ENCODE measurements around the gene PELI2. TPM values are rescaled to one million over a fixed set of nuclear protein-coding genes. Genes with fewer than 3 reads are reported as not detected.
A peak's percentile ranks its signal among the peaks of the same experiment; 100 is the strongest.

Gene PELI2
- total RNA-seq, 1 donor from 2014 or later = 8.9 TPM

DNA sequence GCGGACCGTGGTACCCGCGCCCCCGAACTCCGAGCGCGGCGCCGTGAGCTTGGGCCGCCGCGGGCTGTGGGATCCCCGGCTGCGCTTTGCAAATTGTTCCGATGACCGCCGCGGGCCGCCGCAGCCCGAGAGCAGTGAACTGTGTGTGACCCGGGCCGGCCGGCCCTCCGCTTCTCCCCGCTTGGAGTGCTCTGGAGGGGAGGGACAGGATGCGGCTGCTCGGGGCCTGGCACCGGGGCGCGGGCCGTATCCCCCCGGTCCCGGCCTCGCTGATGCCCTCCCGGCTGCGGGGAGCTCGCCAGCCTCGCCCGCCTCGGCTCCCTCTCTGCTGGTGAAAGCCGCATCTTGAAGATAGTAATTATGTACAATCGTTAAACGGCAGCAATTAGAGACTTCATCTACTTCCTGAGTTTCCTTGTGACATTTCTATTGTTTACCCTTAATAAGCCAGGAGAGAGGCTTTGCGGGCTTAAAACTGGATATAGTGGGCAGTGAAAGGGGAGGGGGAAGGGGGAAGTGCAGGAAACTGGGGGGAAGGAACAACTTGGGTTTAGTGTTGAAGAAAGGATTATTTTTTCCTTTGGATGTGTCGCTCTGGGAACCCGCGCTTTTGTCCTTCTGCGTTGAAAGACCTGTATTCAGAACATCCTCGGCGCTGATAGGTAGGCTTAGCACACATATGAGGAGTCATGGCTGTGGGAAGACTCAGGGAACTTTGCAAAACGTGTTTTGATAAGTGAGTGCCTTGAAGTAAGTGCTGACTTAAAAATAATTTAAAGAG lies 1.2 kb downstream of the PELI2 start:
- DNase-seq (ENCODE audit: low read depth) = peak; percentile 42

DNA sequence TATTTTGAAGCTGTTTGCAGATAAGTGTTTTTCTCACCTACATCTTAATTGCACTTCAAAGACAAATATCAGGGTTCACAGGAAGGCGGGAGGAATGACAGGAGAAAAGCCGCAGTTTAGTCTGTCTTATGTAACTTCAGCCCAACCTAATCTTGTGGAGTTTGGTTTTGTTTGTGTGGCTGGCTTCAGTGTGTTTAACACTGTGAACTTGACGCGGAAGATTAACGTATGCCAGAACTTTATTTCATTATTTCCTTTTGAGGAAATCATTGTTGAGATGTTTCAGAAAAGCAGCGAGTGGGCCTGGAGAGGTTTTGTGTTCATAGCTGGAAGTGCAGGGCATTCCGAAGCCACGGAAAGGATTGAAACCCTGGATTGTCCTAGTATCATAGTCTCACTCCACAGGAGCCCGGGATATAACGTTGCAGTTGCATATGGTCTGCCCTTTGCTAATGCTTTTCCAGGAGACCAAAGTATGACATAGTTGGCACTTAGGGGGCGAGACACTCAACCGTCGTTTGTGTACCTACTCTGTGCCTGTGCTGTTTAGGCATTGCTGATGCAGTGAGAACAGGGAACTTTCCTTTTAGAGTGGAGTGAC lies 2.0 kb downstream of the PELI2 start:
- peak; percentile 40 for DNase-seq (ENCODE audit: low read depth)

DNA sequence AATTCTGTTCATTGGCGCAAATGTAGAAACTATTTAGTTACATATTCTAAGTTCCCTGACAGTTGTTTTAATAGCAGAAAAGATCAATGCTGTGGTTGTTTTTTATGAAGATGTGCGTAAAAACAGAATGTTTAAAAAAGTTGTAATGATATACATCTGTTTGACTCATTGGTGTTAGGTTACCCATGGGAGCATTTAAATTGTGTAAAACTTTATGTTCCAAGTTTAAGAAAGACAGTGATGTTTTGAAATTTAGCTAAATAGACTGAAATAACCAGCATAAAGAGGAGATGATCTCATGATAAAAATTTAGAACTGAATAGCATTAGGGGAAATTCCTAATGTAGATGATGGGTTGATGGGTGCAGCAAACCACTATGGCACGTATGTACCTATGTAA lies 3.6 kb downstream of the PELI2 start:
- DNase-seq (ENCODE audit: low read depth) = no peak

DNA sequence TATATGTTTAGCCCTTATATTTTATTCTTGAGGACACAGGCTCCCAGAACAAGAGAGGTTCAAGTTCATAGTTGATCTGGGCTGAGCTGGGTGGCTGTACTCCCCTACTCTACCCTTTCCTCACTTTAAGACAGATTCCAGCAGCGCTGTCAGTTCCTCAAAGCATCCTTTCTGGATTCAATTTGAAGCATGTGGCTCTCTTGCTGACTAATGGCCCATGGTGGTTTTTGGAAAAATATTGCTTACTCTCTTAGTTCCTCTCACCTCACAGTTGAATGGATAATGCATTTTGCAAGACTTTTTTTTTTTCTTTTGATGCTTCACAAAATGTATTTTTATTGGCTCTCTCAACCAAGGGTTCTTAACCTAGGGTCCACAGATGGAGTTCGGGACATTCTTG lies 4.1 kb downstream of the PELI2 start:
- DNase-seq (ENCODE audit: low read depth) = no peak

DNA sequence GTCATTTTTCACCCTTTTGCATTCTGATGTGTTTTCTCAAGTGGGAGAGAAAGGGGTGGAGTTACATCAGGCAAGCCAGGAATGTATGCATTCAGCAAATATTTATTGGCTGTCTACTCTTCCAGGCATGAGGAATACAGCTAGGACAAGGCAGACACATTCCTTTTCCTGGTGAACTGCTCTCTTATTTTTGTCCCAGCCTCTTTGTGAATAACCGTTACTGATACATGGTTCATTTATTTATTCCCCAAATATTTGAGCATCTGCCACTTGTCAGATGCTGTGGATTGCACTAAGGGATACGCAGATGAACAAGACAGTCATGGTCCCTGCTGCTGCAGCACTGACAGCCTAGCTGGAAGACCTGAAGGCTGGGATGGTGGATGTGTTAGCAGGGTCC lies 6.1 kb downstream of the PELI2 start:
- DNase-seq (ENCODE audit: low read depth) = no peak

DNA sequence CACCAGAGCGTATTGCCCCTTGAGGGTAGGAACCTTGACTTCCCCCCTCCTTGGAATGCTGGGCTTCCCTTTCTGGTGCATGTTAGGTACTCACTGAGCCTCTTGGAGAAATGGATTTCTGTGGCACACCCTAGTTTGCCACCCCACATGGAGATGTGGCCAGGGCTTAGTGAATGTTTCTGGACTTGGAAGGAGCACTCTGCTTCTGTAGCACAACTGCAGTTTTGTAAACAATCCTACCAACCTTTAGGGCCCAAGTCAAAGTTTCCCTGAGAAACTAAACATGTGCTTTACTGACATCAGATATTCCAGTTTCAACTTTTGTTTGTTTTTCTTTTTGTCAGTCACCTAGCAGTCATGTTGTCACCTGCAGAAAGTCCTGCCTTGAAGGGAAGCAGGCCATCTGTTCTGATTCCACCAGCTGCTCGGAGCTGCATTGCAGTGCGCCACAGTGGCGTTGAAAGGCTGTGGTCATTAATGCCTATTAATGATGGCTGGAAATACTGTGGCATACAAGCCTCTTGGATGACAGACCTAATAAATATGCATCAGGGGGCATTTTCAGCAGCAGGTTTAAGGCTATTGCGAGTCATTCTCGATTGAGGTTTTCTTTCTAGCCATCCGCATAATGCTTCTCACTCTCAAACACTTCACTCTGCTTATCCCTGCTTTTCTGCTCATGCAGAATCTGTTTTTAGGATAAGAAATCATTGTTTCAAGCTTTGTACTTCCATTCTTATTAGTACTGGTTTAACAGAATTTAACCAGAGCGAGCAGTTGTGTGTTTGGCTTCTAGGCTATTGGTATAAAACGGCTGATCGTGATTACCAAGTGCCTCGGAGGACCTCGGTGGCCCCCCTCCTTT lies 7.8 kb downstream of the PELI2 start:
- peak; percentile 37 for DNase-seq (ENCODE audit: low read depth)

DNA sequence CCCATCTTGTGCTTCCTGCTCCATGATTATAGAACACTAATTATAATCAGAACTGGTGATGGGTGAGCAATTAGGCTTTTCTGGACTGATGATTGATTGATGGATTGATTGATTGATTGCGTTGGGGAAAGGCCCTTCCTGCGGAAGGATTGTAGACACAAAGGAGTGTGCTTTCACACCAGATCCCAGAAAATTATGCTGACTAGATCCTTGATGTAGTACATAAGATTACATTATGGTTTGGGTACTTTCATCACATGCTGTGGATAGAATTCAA lies 8.4 kb downstream of the PELI2 start:
- no peak for DNase-seq (ENCODE audit: low read depth)

DNA sequence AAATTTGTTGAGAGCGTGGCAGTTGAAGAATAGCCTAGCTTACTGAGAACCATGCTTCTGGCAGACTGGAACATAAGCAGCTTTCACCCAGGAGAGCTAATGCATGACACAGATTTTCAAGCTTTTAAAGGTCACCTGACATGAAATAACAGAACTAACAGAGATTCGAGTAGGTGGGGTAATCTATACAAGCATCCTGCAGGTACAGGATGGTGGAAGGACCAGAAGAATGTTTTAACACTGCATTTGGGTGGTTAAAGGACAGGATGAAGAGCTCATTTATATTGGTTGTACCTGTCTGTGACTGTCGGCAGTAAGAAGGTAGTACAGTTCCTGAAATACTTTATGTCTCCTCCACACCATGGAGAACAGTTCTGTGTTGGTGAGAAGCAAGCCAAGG lies 8.9 kb downstream of the PELI2 start:
- no peak for DNase-seq (ENCODE audit: low read depth)

DNA sequence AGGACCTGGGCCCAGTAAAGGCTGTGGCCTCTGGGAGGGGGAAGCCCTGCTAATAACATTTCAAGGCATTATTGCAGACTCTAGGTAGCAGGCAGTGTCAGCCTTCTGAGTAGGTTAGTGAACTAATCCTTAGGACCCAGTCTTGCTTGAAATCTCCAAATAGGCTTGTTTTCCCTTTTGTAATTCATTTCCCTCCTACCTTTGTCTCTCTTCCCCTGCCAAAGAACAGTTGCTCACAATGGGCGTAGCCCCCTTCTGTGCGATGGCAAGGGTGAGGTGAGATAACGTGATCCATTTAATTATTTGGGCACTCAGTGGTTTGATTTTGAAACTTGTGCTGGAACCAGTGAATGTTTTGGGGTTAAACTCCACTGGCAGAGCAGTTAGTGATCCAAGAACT lies 10.9 kb downstream of the PELI2 start:
- DNase-seq (ENCODE audit: low read depth) = no peak

DNA sequence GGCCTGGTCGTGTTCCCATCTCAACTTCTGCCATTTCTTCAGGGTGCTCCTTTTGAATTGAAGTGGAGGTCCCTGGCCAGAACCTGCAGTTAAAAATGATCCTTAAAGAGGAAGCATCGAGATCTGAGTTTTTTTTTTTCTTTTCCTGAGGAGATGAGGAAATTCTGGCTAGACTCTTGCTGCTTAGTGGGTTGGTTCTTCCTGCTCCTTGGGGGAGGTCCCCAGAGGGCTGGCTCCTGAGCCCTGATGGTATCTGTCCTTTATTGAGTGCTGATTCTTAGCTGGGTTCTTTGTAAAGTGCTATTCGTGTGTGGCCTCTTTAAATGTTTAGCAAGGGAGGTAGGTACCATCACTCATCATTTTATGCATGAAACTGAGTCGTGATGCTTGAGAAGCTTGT lies 11.7 kb downstream of the PELI2 start:
- no peak for DNase-seq (ENCODE audit: low read depth)

DNA sequence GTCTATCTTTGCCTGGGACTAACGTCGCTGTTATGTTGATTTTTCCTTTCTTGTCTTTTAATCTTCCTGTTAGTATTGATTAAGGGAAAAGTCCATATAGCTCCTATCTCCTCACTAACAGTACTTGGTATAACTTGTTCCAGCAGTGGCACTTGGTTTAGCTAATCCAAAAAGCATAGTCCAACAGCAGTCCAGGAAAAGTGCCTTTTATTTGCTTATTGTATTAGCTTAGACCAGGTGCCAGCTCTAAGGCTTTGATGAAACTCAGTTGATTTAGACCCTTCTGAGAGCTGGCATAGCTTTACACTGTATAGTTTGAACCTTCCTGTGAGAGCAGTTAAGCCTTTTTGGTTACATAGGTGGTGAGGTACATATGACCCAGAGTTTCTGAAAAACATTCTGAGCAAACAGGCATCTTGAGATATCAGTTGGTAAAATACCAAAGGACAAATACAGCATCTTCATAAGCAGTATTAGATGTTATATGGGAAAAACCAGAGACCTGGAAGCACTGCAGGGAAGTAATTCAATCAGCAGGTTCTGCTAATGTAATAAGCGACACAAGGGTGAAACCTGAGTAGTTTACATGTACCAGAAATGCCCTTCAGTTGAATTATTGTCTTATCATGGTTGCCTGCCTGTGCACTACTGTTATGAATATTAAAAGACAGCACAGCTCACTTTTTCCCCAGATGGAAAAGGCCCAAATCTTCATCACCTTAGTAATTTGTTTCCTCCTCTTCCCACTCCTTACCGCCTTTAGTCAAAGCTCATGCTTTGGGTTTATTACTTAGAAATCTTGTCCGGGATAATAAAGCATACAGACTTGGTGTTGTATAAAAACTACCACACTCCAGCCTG lies 13.0 kb downstream of the PELI2 start:
- DNase-seq (ENCODE audit: low read depth) = no peak

DNA sequence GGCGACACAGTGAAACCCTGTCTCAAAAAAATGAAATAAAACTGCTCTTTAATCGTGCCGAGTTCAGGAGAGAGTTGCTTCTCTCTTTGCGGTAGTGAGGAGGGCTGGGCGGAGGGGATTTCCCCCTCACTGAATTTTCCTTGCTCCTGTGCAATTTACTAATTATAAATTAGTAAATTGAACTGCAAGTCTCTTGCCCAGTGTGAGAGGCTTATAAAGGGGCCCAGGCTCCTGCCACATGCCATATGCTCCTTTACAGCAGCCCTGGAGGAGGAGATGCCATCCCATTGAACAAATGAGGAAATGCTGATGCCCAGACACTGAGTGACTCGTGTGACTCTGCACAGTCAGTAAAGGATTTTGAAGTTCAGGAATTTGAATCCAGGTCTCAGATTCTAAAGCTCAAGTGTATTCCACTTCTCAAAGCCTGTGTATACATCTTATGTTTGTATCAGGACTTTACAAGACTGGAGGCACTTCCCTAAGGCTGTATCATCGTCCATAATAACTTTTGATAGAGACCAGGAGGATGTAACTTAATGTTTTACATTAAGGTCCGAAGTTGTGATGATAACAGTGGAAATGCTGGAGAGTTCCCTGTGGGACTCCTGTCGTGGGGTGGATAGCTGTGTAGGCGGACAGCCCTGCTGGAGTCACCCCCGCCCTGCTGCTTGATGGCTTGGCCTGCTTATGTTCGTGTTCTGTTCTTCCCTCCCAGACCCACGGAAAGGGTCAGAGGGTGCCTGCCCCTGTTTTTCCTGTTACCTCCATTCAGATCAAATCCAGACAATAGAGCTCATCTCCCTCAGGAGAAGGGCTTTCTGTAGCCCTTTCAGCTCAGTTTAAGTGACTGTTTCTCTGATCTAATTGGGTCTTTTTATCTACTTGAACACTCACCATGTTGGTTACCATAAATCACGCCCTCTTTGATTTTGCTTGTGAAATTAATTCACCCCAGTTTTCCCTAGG lies 13.9 kb downstream of the PELI2 start:
- no peak for DNase-seq (ENCODE audit: low read depth)

DNA sequence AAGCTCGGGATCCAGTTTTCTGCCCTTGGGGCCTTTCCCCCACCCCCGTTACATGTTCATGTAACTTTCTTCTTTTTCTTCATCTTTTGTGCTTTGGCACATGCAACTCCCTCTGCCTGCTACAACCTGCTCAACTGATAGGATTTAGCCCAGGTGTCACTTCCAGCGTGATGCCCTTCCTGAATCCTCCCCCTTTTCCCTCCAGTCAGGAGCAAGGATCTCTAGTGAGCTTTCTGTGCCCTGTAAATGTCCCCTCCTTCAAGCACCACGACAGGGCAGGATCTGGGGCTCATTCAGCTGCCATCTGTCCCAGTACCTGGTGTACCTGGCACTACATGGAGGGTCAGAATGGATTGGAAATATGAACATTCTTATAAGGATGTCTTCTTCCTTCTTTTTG lies 15.3 kb downstream of the PELI2 start:
- no peak for DNase-seq (ENCODE audit: low read depth)

DNA sequence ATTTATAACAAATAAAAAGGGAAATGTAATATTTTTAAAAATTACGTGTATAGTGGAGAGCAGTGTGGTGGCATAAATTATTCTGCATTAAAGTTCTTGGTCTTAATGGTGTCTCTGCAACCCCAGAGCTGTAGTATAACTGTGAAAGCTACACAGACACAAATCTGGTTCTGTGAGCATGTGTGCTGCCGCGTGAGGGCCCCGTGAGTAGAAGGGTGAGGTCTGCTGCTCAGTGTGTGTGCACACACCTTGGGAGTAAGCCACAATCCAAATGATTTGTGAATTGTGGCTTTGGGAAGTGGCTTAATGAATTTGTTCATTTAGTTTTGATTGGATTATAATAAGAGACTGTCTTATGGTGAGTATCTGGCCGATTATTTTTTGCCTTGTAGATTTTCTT lies 16.8 kb downstream of the PELI2 start:
- DNase-seq (ENCODE audit: low read depth) = no peak

DNA sequence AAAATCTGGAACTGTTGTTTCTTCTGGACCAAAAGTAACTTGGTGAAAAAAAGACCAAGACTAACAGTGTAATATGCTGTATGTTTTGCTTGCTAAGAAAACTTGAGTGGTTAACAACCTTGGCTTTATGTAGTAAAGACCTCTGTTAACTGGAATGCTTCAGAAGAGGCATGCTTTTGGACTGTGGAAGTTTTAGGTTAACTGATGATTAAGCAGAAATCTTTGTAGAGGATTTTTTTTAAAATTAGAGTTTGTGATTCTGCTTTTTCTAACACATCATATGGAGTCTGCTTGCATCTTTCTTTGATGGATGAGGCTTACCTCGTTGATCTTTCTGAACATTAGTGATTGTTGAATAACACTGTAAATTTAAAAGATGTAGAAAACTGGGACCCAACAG lies 17.5 kb downstream of the PELI2 start:
- DNase-seq (ENCODE audit: low read depth) = no peak

DNA sequence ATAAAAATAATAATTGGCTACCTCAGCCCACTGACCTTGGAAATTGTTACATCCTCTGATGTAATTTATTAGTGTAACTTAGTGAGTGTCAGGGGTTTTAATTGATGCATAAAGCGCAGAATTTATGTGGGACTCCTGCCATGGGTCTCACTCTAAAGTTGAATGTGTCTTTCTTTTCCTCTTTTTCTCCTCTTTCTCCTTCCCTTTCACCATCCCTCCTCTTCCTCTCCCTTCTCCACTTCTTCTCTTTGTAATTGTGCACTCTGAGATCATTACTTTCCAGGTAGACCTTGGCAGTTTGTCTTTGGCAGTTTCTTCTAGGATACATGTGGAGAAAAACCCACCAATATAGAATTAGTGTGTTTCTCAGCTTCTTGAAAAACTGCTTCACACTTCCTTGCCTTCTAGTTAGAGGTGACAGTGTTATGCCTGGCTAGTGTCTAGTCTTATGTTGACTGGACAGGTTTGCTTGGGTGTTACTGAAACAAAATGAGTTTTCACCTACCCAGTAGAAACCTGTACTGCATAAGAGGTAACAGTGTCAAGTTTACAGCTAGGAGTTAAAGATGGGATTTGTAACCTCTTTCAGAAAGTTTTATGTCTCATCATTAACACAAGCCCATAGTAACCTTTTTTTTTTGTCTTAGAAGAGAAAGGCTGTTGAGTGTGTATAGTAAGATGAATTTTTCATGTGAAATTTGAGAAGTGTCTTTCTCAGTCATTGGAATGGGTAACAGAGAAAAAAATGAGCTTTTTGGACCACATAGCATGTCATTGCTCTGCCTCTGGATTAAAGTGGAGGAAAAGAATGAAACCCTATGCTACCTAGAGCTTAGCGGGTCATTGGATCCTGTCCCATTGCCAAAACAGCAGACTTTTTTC lies 18.6 kb downstream of the PELI2 start:
- DNase-seq (ENCODE audit: low read depth) = no peak

DNA sequence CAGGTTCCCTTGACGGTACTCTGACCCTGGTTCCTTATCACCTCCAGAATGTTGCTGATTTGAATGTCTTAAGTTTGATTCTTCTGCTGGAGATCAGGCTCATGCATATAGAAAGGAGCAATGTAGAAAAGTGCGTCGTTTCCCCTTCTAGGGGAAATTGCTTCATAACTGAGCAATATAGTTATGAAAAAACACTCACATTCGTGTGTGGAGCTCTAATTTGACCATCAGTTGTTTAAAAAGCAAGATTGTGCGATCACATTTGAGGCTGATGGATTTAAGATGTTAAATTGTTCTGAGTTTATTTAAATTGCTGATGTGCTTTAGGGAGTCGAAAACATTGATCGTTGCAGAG lies 19.2 kb downstream of the PELI2 start:
- DNase-seq (ENCODE audit: low read depth) = no peak

DNA sequence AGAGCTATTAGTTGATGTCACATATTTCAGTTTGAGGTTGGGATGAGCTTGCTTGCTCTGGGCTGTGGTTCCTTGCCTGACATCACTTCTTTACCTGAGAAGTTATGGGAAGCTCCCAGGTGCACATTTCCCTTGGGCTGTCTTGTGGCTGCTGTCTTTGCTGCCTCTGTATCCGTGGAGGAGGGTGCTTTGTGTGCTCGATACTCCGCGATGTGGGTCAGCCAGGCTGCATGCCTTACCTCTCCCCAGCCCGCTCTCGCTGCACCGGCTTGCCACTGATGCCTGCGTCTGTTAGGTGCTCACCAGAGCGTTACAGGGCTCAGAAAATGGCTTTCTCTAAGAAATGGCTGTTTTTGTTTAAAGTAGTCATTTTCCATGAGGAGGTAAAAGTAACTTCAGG lies 19.6 kb downstream of the PELI2 start:
- peak; percentile 53 for DNase-seq (ENCODE audit: low read depth)

DNA sequence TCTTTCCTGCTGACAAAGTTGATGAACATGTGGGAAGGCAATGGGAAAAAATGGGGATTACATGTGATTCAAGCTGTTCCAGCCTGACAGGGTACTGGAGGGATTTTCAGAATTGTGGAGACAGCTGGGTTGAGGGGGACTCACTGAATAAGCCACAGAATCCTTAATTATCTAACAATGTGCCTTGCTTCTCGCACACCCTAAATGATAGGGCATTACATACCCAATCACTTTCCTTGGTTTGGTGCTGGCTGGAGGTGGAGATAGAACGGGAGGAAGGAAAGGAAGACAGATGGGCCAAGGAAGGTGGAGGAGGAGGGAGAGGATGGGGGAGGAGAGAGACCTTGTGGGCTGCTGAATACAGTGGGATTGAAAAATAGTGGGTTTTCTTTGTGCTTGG lies 20.7 kb downstream of the PELI2 start:
- DNase-seq (ENCODE audit: low read depth) = no peak

DNA sequence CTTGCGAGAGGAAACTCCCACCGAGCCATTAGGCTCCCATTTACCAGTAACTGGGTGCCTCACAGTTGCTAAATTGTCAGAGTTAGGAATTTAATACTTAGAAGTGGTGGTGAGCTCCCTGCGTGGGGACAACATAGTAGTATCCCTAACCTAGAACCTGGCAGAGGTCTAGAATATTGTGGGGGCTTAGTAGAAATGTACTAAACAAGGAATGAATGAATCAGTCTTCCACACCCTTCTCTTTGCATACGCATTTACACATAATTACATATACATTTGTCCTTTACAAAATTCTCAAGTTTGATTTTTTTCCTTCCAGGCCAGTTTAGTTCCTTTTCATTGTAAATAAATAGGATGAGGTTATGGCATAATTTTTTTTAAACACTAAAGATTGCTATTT lies 24.1 kb downstream of the PELI2 start:
- no peak for DNase-seq (ENCODE audit: low read depth)

All from renal cortical epithelial cell (primary cell).